ENCODE results near the gene ZMYND8.

The ZMYND8 gene

DNA sequence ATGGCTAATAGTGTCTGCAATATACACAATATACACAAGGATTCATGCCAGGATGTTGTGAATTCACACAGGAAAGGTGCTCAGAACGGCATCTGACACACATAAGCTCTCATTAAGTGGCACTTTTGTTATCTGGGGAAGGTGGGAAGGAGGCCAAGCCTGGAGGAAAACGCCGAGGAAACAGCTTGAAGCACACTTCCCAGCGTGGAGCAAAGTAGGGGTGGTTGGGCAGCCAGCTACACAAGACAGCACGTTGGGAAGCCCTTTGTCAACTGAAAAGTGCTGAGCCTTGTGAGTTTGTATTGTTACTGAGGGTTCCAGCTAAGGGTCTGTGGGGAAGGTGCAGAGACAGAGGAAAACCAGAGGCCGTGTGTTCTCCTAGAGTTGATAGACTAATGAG, 181.0 kb downstream of the ZMYND8 start:
- Histone ChIP-seq H3K4me3 (ENCODE audit: insufficient read length, low read depth) (no peak overlapping the region), H3K9me3 (ENCODE audit: insufficient read depth, low read length) (peaks cover 2% of the 10 kb centered on the region; the same call in 1 of the 2 replicates), H3K36me3 (ENCODE audit: insufficient read depth, insufficient read length, low read length) (no peaks in the 10 kb centered on the region), H3K4me1 (ENCODE audit: insufficient read depth, insufficient read length) (no peaks in the 10 kb centered on the region), H3K9ac (ENCODE audit: insufficient read length, low read depth) (no peak overlapping the region), H3K27me3 (ENCODE audit: insufficient read depth, insufficient read length) (no peaks in the 10 kb centered on the region)
- no peak for DNase-seq (ENCODE audit: low read depth, low spot score)
- no peak for TF ChIP-seq ZNF274 (IDR thresholded peaks at IDR 0.05; ENCODE audit: low read depth, low read length)
- TF ChIP-seq YY1 (IDR thresholded peaks at IDR 0.05; ENCODE audit: insufficient read depth, insufficient read length) = no peak
- no peak for TF ChIP-seq SUZ12 (IDR thresholded peaks at IDR 0.05; ENCODE audit: extremely low read depth, insufficient read depth, insufficient read length)

DNA sequence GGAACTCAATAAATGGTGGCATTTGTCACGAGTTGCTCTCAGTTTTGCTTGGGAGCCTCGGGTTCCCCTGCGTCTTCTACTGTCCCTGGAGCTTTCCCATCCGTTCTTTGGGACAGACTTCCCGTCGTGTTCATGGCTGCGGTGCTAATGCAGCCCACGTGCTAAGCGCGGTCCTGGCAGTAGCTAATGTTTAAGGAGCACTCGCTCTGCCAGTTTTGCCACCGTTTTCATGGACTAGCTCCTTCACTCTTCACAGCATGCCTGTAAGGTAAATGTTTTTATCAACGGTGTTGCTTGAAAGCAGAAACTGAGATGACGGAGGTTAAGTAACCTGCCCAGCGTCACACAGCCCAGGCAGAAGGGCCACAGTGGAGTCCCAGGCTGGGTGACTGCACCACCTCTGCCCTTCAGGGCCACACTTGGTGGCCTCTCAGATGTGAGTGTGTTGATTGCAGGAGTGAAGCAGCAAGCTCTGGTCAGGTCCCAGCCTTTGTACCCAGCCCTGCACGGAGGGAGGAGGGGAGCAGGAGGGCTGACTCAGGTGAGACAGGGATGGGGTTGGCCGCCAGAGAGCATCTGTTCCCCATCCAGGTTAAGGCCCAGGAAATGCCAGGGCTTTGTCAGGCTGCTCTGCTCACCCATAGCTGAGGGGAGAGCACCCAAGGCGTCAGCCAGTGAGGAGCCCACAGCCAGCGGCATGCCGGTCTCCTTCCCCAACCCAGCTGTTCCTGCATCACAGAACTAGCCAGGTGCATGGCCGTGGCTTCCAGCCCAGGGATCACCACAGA, 181.8 kb downstream of the ZMYND8 start:
- DNase-seq (ENCODE audit: low read depth, low spot score) = no peak
- Histone ChIP-seq H3K4me3 (ENCODE audit: insufficient read length, low read depth) (no peak overlapping the region), H3K9ac (ENCODE audit: insufficient read length, low read depth) (no peak overlapping the region), H3K27me3 (ENCODE audit: insufficient read depth, insufficient read length) (no peaks in the 10 kb centered on the region), H3K36me3 (ENCODE audit: insufficient read depth, insufficient read length, low read length) (no peaks in the 10 kb centered on the region), H3K4me1 (ENCODE audit: insufficient read depth, insufficient read length) (no peaks in the 10 kb centered on the region), H3K9me3 (ENCODE audit: insufficient read depth, low read length) (no peaks in the 10 kb centered on the region)
- no peak for TF ChIP-seq YY1 (IDR thresholded peaks at IDR 0.05; ENCODE audit: insufficient read depth, insufficient read length)
- no peak for TF ChIP-seq ZNF274 (IDR thresholded peaks at IDR 0.05; ENCODE audit: low read depth, low read length)
- no peak for TF ChIP-seq SUZ12 (IDR thresholded peaks at IDR 0.05; ENCODE audit: extremely low read depth, insufficient read depth, insufficient read length)

DNA sequence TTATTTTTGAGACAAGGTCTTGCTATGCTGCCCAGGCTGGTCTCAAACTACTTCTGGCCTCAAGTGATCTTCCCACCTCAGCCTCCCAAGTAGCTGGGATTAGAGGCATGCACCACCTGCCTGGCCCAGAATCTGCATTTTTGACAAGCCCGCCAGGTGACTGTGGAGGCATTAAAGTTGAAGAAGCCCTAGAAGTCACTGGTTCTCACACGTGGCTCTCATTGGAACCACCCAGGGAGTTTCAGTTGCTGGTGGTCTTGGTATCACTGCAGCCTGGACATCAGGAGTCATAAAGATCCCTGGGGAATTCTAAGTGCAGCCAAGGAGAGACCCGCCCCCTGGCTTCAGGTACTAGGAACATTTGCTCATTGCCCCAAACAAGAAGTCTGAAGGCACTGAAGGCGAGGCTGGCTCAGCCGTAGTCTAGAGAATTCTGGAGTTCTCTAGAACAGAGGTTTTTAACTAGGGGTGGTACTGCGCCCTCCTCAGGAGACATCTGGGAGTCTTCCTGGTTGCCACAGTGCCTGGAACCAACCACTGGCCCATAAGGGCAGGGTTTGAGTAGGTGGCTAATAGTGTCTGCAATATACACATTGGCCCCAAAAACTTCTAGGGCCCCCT, 182.8 kb downstream of the ZMYND8 start:
- H3K9me3 ChIP-seq (ENCODE audit: insufficient read depth, low read length) = no peaks in the 10 kb centered on the region
- DNase-seq (ENCODE audit: low read depth, low spot score) = no peak
- no peaks in the 10 kb centered on the region for H3K36me3 ChIP-seq (ENCODE audit: insufficient read depth, insufficient read length, low read length)
- no peaks in the 10 kb centered on the region for H3K27me3 ChIP-seq (ENCODE audit: insufficient read depth, insufficient read length)
- no peaks in the 10 kb centered on the region for H3K4me1 ChIP-seq (ENCODE audit: insufficient read depth, insufficient read length)
- H3K4me3 ChIP-seq (ENCODE audit: insufficient read length, low read depth) = no peak overlapping the region
- no peak overlapping the region for H3K9ac ChIP-seq (ENCODE audit: insufficient read length, low read depth)
- TF ChIP-seq SUZ12 (IDR thresholded peaks at IDR 0.05; ENCODE audit: extremely low read depth, insufficient read depth, insufficient read length) = no peak

DNA sequence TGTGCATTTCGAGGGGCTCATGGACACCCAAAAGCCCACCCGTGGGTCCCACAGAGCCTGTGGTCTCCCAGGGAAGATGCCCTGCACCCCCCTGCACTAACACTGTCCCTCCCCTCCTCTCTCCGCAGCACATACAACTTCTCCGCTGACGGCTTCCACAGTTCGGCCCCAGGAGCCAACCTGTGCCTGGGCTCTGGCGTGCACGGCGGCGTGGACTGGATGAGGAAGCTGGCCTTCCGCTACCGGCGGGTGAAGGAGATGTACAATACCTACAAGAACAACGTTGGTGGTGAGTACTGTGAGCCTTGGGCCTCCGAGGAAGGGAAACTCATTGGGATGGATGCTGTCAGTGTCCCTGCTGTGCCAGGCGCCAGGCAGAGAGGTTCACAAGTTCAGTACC, 183.9 kb downstream of the ZMYND8 start:
- Histone ChIP-seq H3K4me1 (ENCODE audit: insufficient read depth, insufficient read length) (peaks cover 6% of the 10 kb centered on the region), H3K9me3 (ENCODE audit: insufficient read depth, low read length) (no peaks in the 10 kb centered on the region), H3K27me3 (ENCODE audit: insufficient read depth, insufficient read length) (no peaks in the 10 kb centered on the region), H3K36me3 (ENCODE audit: insufficient read depth, insufficient read length, low read length) (no peaks in the 10 kb centered on the region), H3K9ac (ENCODE audit: insufficient read length, low read depth) (no peak overlapping the region), H3K4me3 (ENCODE audit: insufficient read length, low read depth) (no peak overlapping the region)
- DNase-seq (ENCODE audit: low read depth, low spot score) = no peak
- TF ChIP-seq SUZ12 (IDR thresholded peaks at IDR 0.05; ENCODE audit: extremely low read depth, insufficient read depth, insufficient read length) (no peak), ZNF274 (IDR thresholded peaks at IDR 0.05; ENCODE audit: low read depth, low read length) (no peak), YY1 (IDR thresholded peaks at IDR 0.05; ENCODE audit: insufficient read depth, insufficient read length) (no peak)

DNA sequence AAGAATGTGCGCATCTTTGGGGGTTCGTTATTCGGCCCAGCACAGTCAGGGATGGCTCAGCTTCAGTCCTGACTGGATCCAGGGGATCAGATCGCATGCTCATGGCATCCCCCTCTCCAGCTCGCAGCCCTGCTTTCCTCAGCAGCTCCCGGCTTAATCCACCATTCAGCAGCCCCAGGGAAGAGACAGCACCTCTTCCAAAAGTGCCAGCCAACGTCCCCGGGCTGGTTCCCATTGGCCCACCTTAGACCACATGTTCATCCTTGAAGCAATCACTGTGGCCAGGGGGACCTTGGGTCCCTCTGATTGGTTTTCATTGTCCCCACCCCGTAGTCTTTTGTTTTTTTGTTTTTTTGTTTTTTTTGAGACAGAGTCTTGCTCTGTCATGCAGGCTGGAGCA, 188.7 kb downstream of the ZMYND8 start:
- TF ChIP-seq SUZ12 (IDR thresholded peaks at IDR 0.05; ENCODE audit: extremely low read depth, insufficient read depth, insufficient read length) (no peak), ZNF274 (IDR thresholded peaks at IDR 0.05; ENCODE audit: low read depth, low read length) (no peak), YY1 (IDR thresholded peaks at IDR 0.05; ENCODE audit: insufficient read depth, insufficient read length) (no peak)
- Histone ChIP-seq H3K36me3 (ENCODE audit: insufficient read depth, insufficient read length, low read length) (no peaks in the 10 kb centered on the region), H3K27me3 (ENCODE audit: insufficient read depth, insufficient read length) (no peaks in the 10 kb centered on the region), H3K9me3 (ENCODE audit: insufficient read depth, low read length) (no peaks in the 10 kb centered on the region; the same call in 1 of the 2 replicates), H3K4me1 (ENCODE audit: insufficient read depth, insufficient read length) (peaks cover 12% of the 10 kb centered on the region), H3K9ac (ENCODE audit: insufficient read length, low read depth) (no peak overlapping the region), H3K4me3 (ENCODE audit: insufficient read length, low read depth) (no peak overlapping the region)
- DNase-seq (ENCODE audit: low read depth, low spot score) = no peak

DNA sequence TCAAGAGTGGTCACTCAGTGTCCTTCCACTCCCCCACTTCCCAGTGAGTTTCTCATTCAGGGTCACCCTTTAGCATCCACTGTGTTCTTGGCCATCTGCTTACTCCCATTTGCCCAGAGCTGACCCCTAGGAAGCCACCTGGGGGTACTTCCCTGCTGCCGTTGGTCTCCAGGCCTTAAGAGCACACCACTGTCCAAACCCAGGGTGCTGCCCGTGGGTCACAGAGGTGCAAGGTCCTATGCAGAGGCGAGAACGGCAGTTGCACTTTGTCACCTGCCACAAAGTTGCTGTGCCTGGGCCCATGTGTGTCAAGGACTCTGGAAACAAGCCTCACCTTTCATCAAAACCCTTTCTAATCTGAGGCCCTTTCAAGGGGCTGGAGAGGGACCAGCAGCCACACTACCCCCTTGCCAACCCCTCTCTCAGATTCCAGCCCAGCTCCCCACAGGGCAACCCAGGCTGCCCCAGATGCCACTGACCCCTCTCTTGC, 191.1 kb downstream of the ZMYND8 start:
- TF ChIP-seq YY1 (IDR thresholded peaks at IDR 0.05; ENCODE audit: insufficient read depth, insufficient read length) (no peak), ZNF274 (IDR thresholded peaks at IDR 0.05; ENCODE audit: low read depth, low read length) (no peak), SUZ12 (IDR thresholded peaks at IDR 0.05; ENCODE audit: extremely low read depth, insufficient read depth, insufficient read length) (no peak)
- no peak for DNase-seq (ENCODE audit: low read depth, low spot score)
- Histone ChIP-seq H3K36me3 (ENCODE audit: insufficient read depth, insufficient read length, low read length) (no peaks in the 10 kb centered on the region), H3K9me3 (ENCODE audit: insufficient read depth, low read length) (no peaks in the 10 kb centered on the region; the same call in 1 of the 2 replicates), H3K9ac (ENCODE audit: insufficient read length, low read depth) (no peak overlapping the region), H3K4me1 (ENCODE audit: insufficient read depth, insufficient read length) (peaks cover 12% of the 10 kb centered on the region), H3K4me3 (ENCODE audit: insufficient read length, low read depth) (no peak overlapping the region), H3K27me3 (ENCODE audit: insufficient read depth, insufficient read length) (no peaks in the 10 kb centered on the region)

DNA sequence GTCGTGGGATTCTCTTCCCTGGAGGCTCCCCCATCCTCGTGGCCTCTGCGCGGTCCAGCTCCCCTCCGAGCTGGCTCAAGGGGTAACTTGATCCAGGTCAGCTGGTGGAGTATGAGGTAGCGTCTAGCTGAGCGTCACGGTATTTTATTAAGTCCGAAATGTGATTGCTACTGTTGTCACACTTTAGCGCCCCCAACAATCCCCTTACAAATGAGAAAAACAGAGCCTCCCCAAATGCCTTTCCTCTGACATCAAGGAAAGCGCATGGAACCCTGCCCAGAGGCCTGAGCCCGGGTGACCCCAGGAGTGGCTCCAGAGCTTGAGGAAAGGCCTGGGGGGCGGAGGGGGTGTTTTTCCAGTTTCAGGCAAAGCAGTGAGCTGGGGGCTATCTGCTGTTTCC, 192.4 kb downstream of the ZMYND8 start:
- H3K4me3 ChIP-seq (ENCODE audit: insufficient read length, low read depth) = no peak overlapping the region
- H3K9me3 ChIP-seq (ENCODE audit: insufficient read depth, low read length) = no peaks in the 10 kb centered on the region; the same call in 1 of the 2 replicates
- no peak for DNase-seq (ENCODE audit: low read depth, low spot score)
- H3K9ac ChIP-seq (ENCODE audit: insufficient read length, low read depth) = no peak overlapping the region
- TF ChIP-seq SUZ12 (IDR thresholded peaks at IDR 0.05; ENCODE audit: extremely low read depth, insufficient read depth, insufficient read length) (no peak), YY1 (IDR thresholded peaks at IDR 0.05; ENCODE audit: insufficient read depth, insufficient read length) (no peak), ZNF274 (IDR thresholded peaks at IDR 0.05; ENCODE audit: low read depth, low read length) (no peak)
- H3K27me3 ChIP-seq (ENCODE audit: insufficient read depth, insufficient read length) = no peaks in the 10 kb centered on the region
- no peaks in the 10 kb centered on the region for H3K36me3 ChIP-seq (ENCODE audit: insufficient read depth, insufficient read length, low read length)
- peaks cover 12% of the 10 kb centered on the region for H3K4me1 ChIP-seq (ENCODE audit: insufficient read depth, insufficient read length)

Measured in NT2/D1 (cell line).